T1000 (cell line): ENCODE measurements around the gene AMFR.
A peak's percentile ranks its signal among the peaks of the same experiment; 100 is the strongest.

Source experiments
- DNase-seq: peaks from one replicate; lab custom pipeline; 2025; ENCODE audit warnings: mixed read lengths; lab: John Stamatoyannopoulos, UW

The AMFR gene

GRCh38 chr16:56425439-56425832, at the start of gene AMFR:
Gene AMFR, minus strand, starts transcription at chr16:56425545. Its CDS starts 218 bp downstream, at chr16:56425327.
- DNase-seq, result peak; percentile 38

GRCh38 chr16:56470666-56471065, 45.3 kb upstream of the AMFR start:
- DNase-seq, result no peak

GRCh38 chr16:56470232-56470631, 44.9 kb upstream of the AMFR start:
- DNase-seq, result no peak

GRCh38 chr16:56469748-56470147, 44.4 kb upstream of the AMFR start:
- DNase-seq, result no peak

GRCh38 chr16:56468800-56469199, 43.5 kb upstream of the AMFR start:
- no peak for DNase-seq

GRCh38 chr16:56466344-56466743, 41.0 kb upstream of the AMFR start:
- DNase-seq, result no peak

- no peak for DNase-seq
Observed at GRCh38 chr16:56463153-56463552, 37.8 kb upstream of the AMFR start.

- DNase-seq, result no peak
Observed at GRCh38 chr16:56462064-56462796, 36.9 kb upstream of the AMFR start.

- DNase-seq, result no peak
Observed at GRCh38 chr16:56460101-56460500, 34.8 kb upstream of the AMFR start.

GRCh38 chr16:56457927-56458470, 32.7 kb upstream of the AMFR start:
- DNase-seq, result no peak

GRCh38 chr16:56451753-56452689, 26.7 kb upstream of the AMFR start:
- no peak for DNase-seq

- peak; percentile 85 for DNase-seq
Observed at GRCh38 chr16:56450986-56451752, 25.8 kb upstream of the AMFR start, which contains the start of the genes NUDT21 and OGFOD1. Gene NUDT21, minus strand, starts transcription at chr16:56451332. Its CDS starts 130 bp downstream, at chr16:56451202. Gene OGFOD1, plus strand, starts transcription at chr16:56451554. Its CDS starts 59 bp downstream, at chr16:56451613.

- no peak for DNase-seq
Observed at GRCh38 chr16:56450275-56450985, 25.1 kb upstream of the AMFR start.

- DNase-seq, result no peak
Observed at GRCh38 chr16:56448005-56448404, 22.7 kb upstream of the AMFR start.

- no peak for DNase-seq
Observed at GRCh38 chr16:56447286-56447685, 21.9 kb upstream of the AMFR start.

GRCh38 chr16:56438038-56438437, 12.7 kb upstream of the AMFR start:
- no peak for DNase-seq

GRCh38 chr16:56436258-56436657, 10.9 kb upstream of the AMFR start:
- no peak for DNase-seq

GRCh38 chr16:56428091-56428490, 2.7 kb upstream of the AMFR start:
- no peak for DNase-seq

GRCh38 chr16:56426585-56426984, 1.2 kb upstream of the AMFR start:
- DNase-seq, result no peak

GRCh38 chr16:56424791-56425438, 430 bp downstream of the AMFR start:
- peak; percentile 26 for DNase-seq

- DNase-seq, result no peak
Observed at GRCh38 chr16:56424404-56424764, 961 bp downstream of the AMFR start.
